Mesodermal cell (in vitro differentiated cells): ENCODE measurements around the gene TPM3.
"Not testable (repeated sequence)": the region's sequence is repeated elsewhere in the genome, so short reads cannot be mapped to it uniquely, and the experiment has no call there.

Experiments used
- H3K27ac ChIP-seq: 2 replicates; pipeline ENCODE4 v1.7.0; 2013; ENCODE audit warnings: mild to moderate bottlenecking, low read depth, low read length, moderate library complexity; ENCODE audit not compliant: severe bottlenecking
- H3K36me3 ChIP-seq: 2 replicates; pipeline ENCODE4 v1.7.1; 2013; ENCODE audit warnings: mild to moderate bottlenecking, low read length, moderate library complexity; ENCODE audit not compliant: control insufficient read depth, insufficient read depth
- H3K4me1 ChIP-seq: one replicate; pipeline ENCODE4 v1.7.1; 2013; ENCODE audit warnings: mild to moderate bottlenecking, low read length; ENCODE audit not compliant: insufficient read depth, control insufficient read depth, poor library complexity, severe bottlenecking
- H3K4me3 ChIP-seq: 2 replicates; pipeline ENCODE4 v1.7.0; 2013; ENCODE audit warnings: low read length, control low read depth, mild to moderate bottlenecking; ENCODE audit not compliant: insufficient read depth, poor library complexity, severe bottlenecking; ENCODE audit errors: extremely low read depth
- H3K9me3 ChIP-seq: 2 replicates; pipeline ENCODE4 v1.7.1; 2013; ENCODE audit warnings: mild to moderate bottlenecking, low read length, moderate library complexity; ENCODE audit not compliant: control insufficient read depth
- WGBS, 2 experiments: methylation state at CpG; one replicate each; pipeline ENCODE4 v1.1.5; 2013; ENCODE audit warnings: missing lambda C conversion rate in 2 of 2; ENCODE audit not compliant: insufficient coverage in 2 of 2; 5-methylcytosine and 5-hydroxymethylcytosine counted together

The TPM3 gene

GRCh38 chr1:154147505-154147904, 44.4 kb downstream of the TPM3 start:
- not testable (repeated sequence) for H3K27ac ChIP-seq, H3K9me3 ChIP-seq, H3K36me3 ChIP-seq, H3K4me3 ChIP-seq, H3K4me1 ChIP-seq
- 88 to 100% methylated on average over 5 of the region's 5 CpGs for WGBS, 2 experiments

GRCh38 chr1:154145986-154146385, 45.9 kb downstream of the TPM3 start:
- WGBS, 2 experiments = no CpG with 5 or more reads among the region's 2 CpGs
- no peak overlapping the region for H3K4me3 ChIP-seq
- no peaks in the 10 kb centered on the region for H3K36me3 ChIP-seq
- H3K9me3 ChIP-seq = no peaks in the 10 kb centered on the region
- peaks cover 3% of the 10 kb centered on the region for H3K4me1 ChIP-seq
- no peak overlapping the region for H3K27ac ChIP-seq

- Histone ChIP-seq H3K36me3 (no peaks in the 10 kb centered on the region), H3K4me3 (no peak overlapping the region), H3K27ac (no peak overlapping the region), H3K9me3 (no peaks in the 10 kb centered on the region), H3K4me1 (peaks cover 4% of the 10 kb centered on the region)
- 88 to 89% methylated on average over 6 of the region's 6 CpGs for WGBS, 2 experiments
Observed at GRCh38 chr1:154142358-154142757, 49.5 kb downstream of the TPM3 start.

- H3K27ac ChIP-seq = no peak overlapping the region
- no peaks in the 10 kb centered on the region for H3K9me3 ChIP-seq
- H3K4me3 ChIP-seq = no peak overlapping the region
- no peaks in the 10 kb centered on the region for H3K36me3 ChIP-seq
- WGBS, 2 experiments = 90% methylated on average over 1 of the region's 3 CpGs; no CpG with 5 or more reads in 1 of the 2 experiments
- H3K4me1 ChIP-seq = peaks cover 4% of the 10 kb centered on the region
Observed at GRCh38 chr1:154141240-154141639, 50.7 kb downstream of the TPM3 start.

- no CpG with 5 or more reads among the region's 3 CpGs for WGBS, 2 experiments
- Histone ChIP-seq H3K9me3 (no peaks in the 10 kb centered on the region), H3K27ac (no peak overlapping the region), H3K4me3 (no peak overlapping the region), H3K36me3 (no peaks in the 10 kb centered on the region), H3K4me1 (peaks cover 4% of the 10 kb centered on the region)
Observed at GRCh38 chr1:154137888-154138287, 54.0 kb downstream of the TPM3 start.

- H3K27ac ChIP-seq = no peak overlapping the region
- H3K9me3 ChIP-seq = no peaks in the 10 kb centered on the region
- H3K4me1 ChIP-seq = no peaks in the 10 kb centered on the region
- H3K4me3 ChIP-seq = no peak overlapping the region
- H3K36me3 ChIP-seq = no peaks in the 10 kb centered on the region
- WGBS, 2 experiments = 94 to 100% methylated on average over 1 to 2 of the region's 2 CpGs
Observed at GRCh38 chr1:154133256-154133655, 58.6 kb downstream of the TPM3 start.

- Histone ChIP-seq H3K27ac (no peak overlapping the region), H3K9me3 (no peaks in the 10 kb centered on the region), H3K4me3 (no peak overlapping the region), H3K4me1 (no peaks in the 10 kb centered on the region), H3K36me3 (no peaks in the 10 kb centered on the region)
- 100% methylated on average over 1 of the region's 2 CpGs; no CpG with 5 or more reads in 1 of the 2 experiments for WGBS, 2 experiments
Observed at GRCh38 chr1:154129391-154129970, 62.4 kb downstream of the TPM3 start.

- H3K27ac ChIP-seq, H3K4me1 ChIP-seq, H3K36me3 ChIP-seq, H3K9me3 ChIP-seq, H3K4me3 ChIP-seq: not testable (repeated sequence)
- 88 to 98% methylated on average over 7 to 10 of the region's 11 CpGs for WGBS, 2 experiments
Observed at GRCh38 chr1:154123205-154123604, 68.7 kb downstream of the TPM3 start.

GRCh38 chr1:154117642-154118041, 74.3 kb downstream of the TPM3 start:
- WGBS, 2 experiments = 85 to 100% methylated on average over 1 to 4 of the region's 5 CpGs

GRCh38 chr1:154115180-154115579, 76.7 kb downstream of the TPM3 start:
- H3K36me3 ChIP-seq = no peaks in the 10 kb centered on the region
- no peak overlapping the region for H3K4me3 ChIP-seq
- no peaks in the 10 kb centered on the region for H3K4me1 ChIP-seq
- no peak overlapping the region for H3K27ac ChIP-seq
- 25 to 57% methylated on average over 1 of the region's 1 CpG for WGBS, 2 experiments
- no peaks in the 10 kb centered on the region for H3K9me3 ChIP-seq

More at GRCh38 chr1:154117642-154118041, 74.3 kb downstream of the TPM3 start:
- H3K4me1 ChIP-seq = no peaks in the 10 kb centered on the region
- no peak overlapping the region for H3K4me3 ChIP-seq
- no peaks in the 10 kb centered on the region for H3K9me3 ChIP-seq
- no peak overlapping the region for H3K27ac ChIP-seq
- no peaks in the 10 kb centered on the region for H3K36me3 ChIP-seq
